Measurements from ENCODE around the gene IPO13. TPM values are rescaled to one million over a fixed set of nuclear protein-coding genes. Genes with fewer than 3 reads are reported as not detected.

IPO13 gene
- total RNA-seq, 2 donors from 2014 or later = 16.0 to 16.6 TPM

DNA sequence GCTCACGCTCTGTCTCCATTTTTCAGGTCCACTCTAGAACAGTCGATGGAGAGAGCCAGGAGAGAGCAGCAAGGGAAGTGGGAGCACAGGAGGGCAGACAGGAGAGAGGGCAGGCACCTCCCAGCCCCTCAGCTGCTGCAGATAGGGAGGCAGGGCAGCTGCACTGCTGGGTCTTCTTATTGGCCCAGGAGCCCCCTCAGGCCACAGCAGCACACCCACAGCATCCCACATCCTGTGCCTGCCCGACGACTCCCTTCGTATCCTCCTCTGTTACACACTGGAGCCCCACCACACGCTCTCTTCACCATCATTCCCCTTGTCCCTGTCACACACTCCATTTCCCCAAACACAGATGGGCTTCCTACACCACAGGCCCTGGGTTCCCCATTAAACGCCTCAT is 26.8 kb upstream of the IPO13 start:
- ATAC-seq (no peak), DNase-seq (ENCODE audit: low spot score in 2 of 2) (no peak)
- H3K9me3 Mint-ChIP-seq = no peaks in the 10 kb centered on the region
- no peaks in the 10 kb centered on the region for H3K36me3 Mint-ChIP-seq
- H3K27ac Mint-ChIP-seq = peak overlapping the region in 1 of 2 donors; percentile 39

GRCh38 chr1:43921022-43921421 is 25.7 kb upstream of the IPO13 start:
- Mint-ChIP-seq H3K9me3 (no peaks in the 10 kb centered on the region), H3K36me3 (no peaks in the 10 kb centered on the region), H3K27ac (no peak overlapping the region)
- ATAC-seq (no peak), DNase-seq (ENCODE audit: low spot score in 2 of 2) (no peak)

DNA sequence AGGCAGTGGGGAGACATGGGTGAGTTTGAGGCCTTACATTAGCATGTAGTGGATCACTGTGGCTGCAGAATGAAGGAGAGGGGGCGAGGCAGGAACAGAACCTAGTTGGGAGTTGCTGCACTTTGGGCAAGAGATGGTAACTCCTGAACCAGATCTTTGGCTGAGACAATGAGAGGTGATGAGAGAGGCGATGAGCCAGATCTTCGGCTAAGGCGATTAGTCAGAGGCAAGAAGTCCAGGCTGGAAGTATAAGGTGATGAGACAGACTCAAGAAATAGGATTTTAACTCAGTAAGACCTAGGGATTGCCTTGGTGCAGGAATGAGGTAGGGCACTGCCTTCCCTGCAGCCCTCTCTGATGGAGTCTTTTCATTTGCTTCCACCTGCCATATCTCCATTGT is 22.2 kb upstream of the IPO13 start:
- no peaks in the 10 kb centered on the region for H3K36me3 Mint-ChIP-seq
- ATAC-seq (no peak), DNase-seq (ENCODE audit: low spot score in 2 of 2) (no peak)
- no peaks in the 10 kb centered on the region for H3K9me3 Mint-ChIP-seq
- no peak overlapping the region for H3K27ac Mint-ChIP-seq

DNA sequence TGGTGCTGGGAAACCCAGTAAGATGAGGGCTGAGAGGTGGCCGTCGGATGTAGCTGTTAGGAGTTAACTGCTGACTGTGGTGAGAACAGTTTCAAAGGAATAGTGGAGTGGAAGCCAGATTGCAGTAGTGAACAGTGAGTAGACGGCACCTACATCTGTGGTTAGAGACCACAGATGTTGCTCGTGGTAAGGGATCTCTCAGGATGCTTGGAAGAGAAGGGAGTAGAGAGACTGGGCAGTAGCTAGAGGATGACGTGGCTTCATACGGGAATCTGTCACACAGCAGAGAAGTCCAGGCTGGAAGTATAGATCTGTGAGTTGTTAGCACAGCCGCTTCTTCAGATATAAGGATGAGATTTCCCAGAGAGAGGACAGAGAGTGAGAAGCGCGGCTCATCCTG is 20.9 kb upstream of the IPO13 start:
- Mint-ChIP-seq H3K9me3 (no peaks in the 10 kb centered on the region), H3K27ac (no peak overlapping the region), H3K36me3 (no peaks in the 10 kb centered on the region)
- ATAC-seq (no peak), DNase-seq (ENCODE audit: low spot score in 2 of 2) (no peak)

GRCh38 chr1:43930168-43930948 is 16.4 kb upstream of the IPO13 start:
- DNase-seq (ENCODE audit: low spot score in 2 of 2) (no peak), ATAC-seq (peak in 1 of 2 donors; percentile 39)
- Mint-ChIP-seq H3K36me3 (no peaks in the 10 kb centered on the region), H3K27ac (no peak overlapping the region), H3K9me3 (no peaks in the 10 kb centered on the region)

DNA sequence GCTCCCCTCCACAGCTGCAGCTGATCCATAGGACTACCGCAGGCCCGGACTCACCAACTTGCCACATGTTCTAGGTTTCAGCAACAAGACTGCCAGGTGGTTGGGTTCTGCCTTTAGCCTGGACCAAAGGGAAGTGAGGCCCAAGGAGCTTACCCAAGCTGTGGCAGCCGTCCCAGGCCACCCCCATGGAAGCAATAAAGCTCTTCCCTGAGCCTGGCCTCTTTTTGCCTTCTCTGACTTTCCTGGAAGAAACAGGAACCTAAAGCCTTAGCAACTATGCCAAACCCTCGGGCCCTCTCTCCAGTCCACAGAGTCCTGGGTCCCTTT is 15.8 kb upstream of the IPO13 start:
- H3K27ac Mint-ChIP-seq = no peak overlapping the region
- DNase-seq (ENCODE audit: low spot score in 2 of 2) = no peak
- H3K36me3 Mint-ChIP-seq = no peaks in the 10 kb centered on the region
- no peak for ATAC-seq
- no peaks in the 10 kb centered on the region for H3K9me3 Mint-ChIP-seq

- Mint-ChIP-seq H3K9me3 (no peaks in the 10 kb centered on the region), H3K27ac (no peak overlapping the region), H3K36me3 (no peaks in the 10 kb centered on the region)
- ATAC-seq (no peak), DNase-seq (ENCODE audit: low spot score in 2 of 2) (no peak)
Measured at GRCh38 chr1:43931711-43932660, 14.8 kb upstream of the IPO13 start.

- H3K36me3 Mint-ChIP-seq = no peaks in the 10 kb centered on the region
Measured at GRCh38 chr1:43932786-43933385, 13.9 kb upstream of the IPO13 start.

GRCh38 chr1:43933386-43934100 is 13.2 kb upstream of the IPO13 start, which contains the start of gene ARTN:
Gene ARTN, plus strand, starts transcription at chr1:43933801. Its CDS starts 1,856 bp downstream, at chr1:43935657.
- H3K27ac Mint-ChIP-seq = peak within 1 kb of the TSS in 1 of 2 donors; percentile 81
- ATAC-seq (no peak), DNase-seq (ENCODE audit: low spot score in 2 of 2) (no peak)
- H3K9me3 Mint-ChIP-seq = no peaks in the 10 kb centered on the region
- H3K36me3 Mint-ChIP-seq = no peaks in the 10 kb centered on the region

More at GRCh38 chr1:43932786-43933385, 13.9 kb upstream of the IPO13 start:
- ATAC-seq (no peak), DNase-seq (ENCODE audit: low spot score in 2 of 2) (no peak)
- Mint-ChIP-seq H3K27ac (no peak overlapping the region), H3K9me3 (no peaks in the 10 kb centered on the region)

DNA sequence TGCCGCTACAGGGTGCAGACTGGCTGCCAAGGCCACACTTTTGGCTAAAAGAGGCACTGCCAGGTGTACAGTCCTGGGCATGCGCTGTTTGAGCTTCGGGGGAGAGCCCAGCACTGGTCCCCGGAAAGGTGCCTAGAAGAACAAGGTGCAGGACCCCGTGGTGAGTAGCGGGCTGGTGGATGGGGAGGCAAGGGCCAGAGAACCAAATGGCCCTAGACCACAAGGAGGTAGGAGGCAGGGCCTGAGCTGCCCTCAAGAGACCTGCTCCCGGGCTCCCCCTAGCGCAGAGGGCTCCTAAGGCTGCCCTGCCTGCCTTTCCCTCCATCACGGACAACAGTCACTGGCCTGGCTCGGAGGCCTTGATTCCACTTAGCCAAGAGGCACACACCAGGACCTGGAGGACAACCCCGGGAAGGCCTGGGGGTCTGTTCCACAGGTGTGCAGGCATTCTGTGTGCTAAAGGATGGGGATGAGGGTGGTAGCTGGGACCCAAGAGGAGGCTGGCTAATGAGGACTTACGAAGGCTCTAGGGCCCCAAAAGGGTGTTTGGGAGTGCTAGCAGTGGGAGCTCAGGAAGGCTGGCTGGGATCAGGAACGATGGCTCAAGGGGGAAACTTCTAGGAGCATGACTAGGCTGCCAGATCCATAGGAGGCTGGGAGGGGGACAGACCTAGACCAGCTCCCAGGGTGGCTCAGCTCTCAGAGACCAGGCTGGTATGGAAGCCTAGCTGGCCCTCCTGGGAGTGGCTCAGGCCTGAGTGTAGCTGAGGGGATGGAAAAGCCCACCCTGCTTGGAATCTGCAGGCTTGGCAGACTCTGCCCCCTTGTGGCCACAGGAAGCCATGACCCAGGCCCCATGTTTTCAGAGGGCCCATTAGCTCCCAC is 12.4 kb upstream of the IPO13 start:
- H3K9me3 Mint-ChIP-seq = no peaks in the 10 kb centered on the region
- DNase-seq (ENCODE audit: low spot score in 2 of 2) = peak in 1 of 2 donors; percentile 78
- ATAC-seq = peak; percentile 67 to 68

GRCh38 chr1:43934986-43935324 is 11.8 kb upstream of the IPO13 start:
- H3K9me3 Mint-ChIP-seq = no peaks in the 10 kb centered on the region
- no peak overlapping the region for H3K27ac Mint-ChIP-seq
- no peak for DNase-seq (ENCODE audit: low spot score in 2 of 2)
- ATAC-seq = no peak
- H3K36me3 Mint-ChIP-seq = no peaks in the 10 kb centered on the region

More for the DNA sequence above, 12.4 kb upstream of the IPO13 start:
- Mint-ChIP-seq H3K27ac (no peak overlapping the region), H3K36me3 (no peaks in the 10 kb centered on the region)

DNA sequence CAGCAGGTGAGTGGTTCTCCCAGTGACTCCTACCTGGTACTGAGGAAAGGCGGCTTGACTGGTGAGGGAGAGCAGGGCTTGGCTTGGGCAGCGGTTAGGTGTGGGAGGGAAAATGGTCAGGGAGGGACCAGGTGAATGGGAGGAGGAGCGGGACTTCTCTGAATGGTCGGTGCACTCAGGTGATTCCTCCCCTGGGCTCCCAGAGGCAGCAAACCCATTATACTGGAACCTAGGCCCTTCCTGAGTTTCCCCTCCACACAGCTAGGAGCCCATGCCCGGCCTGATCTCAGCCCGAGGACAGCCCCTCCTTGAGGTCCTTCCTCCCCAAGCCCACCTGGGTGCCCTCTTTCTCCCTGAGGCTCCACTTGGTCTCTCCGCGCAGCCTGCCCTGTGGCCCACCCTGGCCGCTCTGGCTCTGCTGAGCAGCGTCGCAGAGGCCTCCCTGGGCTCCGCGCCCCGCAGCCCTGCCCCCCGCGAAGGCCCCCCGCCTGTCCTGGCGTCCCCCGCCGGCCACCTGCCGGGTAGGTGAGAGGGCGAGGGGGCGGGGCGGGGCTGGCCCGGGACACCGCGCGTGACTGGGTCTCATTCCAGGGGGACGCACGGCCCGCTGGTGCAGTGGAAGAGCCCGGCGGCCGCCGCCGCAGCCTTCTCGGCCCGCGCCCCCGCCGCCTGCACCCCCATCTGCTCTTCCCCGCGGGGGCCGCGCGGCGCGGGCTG is 10.9 kb upstream of the IPO13 start:
- Mint-ChIP-seq H3K9me3 (no peaks in the 10 kb centered on the region), H3K27ac (no peak overlapping the region)
- no peak for ATAC-seq

DNA sequence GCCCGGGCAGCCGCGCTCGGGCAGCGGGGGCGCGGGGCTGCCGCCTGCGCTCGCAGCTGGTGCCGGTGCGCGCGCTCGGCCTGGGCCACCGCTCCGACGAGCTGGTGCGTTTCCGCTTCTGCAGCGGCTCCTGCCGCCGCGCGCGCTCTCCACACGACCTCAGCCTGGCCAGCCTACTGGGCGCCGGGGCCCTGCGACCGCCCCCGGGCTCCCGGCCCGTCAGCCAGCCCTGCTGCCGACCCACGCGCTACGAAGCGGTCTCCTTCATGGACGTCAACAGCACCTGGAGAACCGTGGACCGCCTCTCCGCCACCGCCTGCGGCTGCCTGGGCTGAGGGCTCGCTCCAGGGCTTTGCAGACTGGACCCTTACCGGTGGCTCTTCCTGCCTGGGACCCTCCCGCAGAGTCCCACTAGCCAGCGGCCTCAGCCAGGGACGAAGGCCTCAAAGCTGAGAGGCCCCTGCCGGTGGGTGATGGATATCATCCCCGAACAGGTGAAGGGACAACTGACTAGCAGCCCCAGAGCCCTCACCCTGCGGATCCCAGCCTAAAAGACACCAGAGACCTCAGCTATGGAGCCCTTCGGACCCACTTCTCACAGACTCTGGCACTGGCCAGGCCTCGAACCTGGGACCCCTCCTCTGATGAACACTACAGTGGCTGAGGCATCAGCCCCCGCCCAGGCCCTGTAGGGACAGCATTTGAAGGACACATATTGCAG is 10.2 kb upstream of the IPO13 start:
- Mint-ChIP-seq H3K36me3 (no peaks in the 10 kb centered on the region), H3K9me3 (no peaks in the 10 kb centered on the region), H3K27ac (no peak overlapping the region)
- ATAC-seq (peak in 1 of 2 donors; percentile 36), DNase-seq (ENCODE audit: low spot score in 2 of 2) (no peak)

More for the DNA sequence above, 10.9 kb upstream of the IPO13 start:
- DNase-seq (ENCODE audit: low spot score in 2 of 2) = no peak
- no peaks in the 10 kb centered on the region for H3K36me3 Mint-ChIP-seq

DNA sequence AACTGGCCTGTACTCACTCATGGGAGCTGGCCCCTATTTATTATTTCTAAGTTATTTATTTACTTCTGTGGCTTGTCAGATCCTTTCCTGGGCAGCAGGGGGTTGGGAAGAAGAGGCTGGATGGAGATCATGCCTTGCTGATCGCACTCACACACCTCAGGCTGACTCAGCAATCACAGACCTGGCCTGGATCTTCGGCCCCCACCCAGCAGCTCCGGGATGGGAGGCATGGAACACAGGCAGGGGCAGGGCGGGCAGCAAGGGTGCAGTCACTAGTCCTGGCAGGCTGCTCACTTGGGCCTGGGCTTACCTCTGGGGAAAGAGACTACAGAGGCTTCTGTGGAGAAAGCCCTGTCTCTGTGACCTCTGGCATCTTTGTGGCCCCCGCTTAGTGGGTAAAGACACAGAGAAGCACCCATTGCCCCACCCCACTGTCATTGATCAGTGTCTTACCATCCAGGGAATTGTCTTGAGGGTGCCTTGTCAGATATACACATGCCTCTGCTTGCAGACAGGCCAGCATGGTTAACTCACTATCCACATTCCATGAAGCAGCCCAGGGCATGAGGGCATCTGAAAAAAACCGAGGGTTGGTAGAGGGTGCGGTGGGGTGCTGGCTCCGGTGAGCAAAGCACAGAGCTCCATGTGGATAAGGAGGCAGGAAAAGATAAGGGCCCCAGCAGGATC is 9.4 kb upstream of the IPO13 start:
- DNase-seq (ENCODE audit: low spot score in 2 of 2) (no peak), ATAC-seq (no peak)
- Mint-ChIP-seq H3K9me3 (no peaks in the 10 kb centered on the region), H3K36me3 (no peaks in the 10 kb centered on the region), H3K27ac (no peak overlapping the region)

All from activated naive CD4-positive, alpha-beta T cell treated with anti-CD3 and anti-CD28 coated beads, Interleukin-2, amount 50 U/mL, for 72 hours (primary cell).